Neutrophil (primary cell): ENCODE data around the gene MT1HL1.
"Not testable (repeated sequence)": the region's sequence is repeated elsewhere in the genome, so short reads cannot be mapped to it uniquely, and the experiment has no call there.

Experiments used
- H3K27ac ChIP-seq: fragments of 200-600 bp; sonication (generic); 2 replicates; pipeline ENCODE4 v1.5.1; 2016; ENCODE audit warnings: mild to moderate bottlenecking, moderate library complexity
- H3K27me3 ChIP-seq: fragments of 200-600 bp; sonication (generic); 2 replicates; pipeline ENCODE4 v1.6.0; 2016; ENCODE audit warnings: mild to moderate bottlenecking
- H3K36me3 ChIP-seq: fragments of 200-600 bp; sonication (generic); 2 replicates; pipeline ENCODE4 v1.5.1; 2017
- H3K4me1 ChIP-seq, 2 experiments: fragments of 200-600 bp in 1 of 2; sonication (generic) in 1 of 2; 1 replicate in 1 of 2; 2 replicates in 1 of 2; pipeline versions ENCODE4 v1.5.1 to v1.6.1; 2013 to 2016; ENCODE audit warnings: low read depth in 1 of 2, low read length in 1 of 2, mild to moderate bottlenecking in 1 of 2, moderate library complexity in 1 of 2; ENCODE audit not compliant: control insufficient read depth in 1 of 2, insufficient read depth in 1 of 2
- H3K4me3 ChIP-seq, 2 experiments: fragments of 200-600 bp in 1 of 2; sonication (generic) in 1 of 2; 1 replicate in 1 of 2; 2 replicates in 1 of 2; pipeline ENCODE4 v1.5.1; 2013 to 2016; ENCODE audit warnings: low read depth in 1 of 2, low read length in 1 of 2, mild to moderate bottlenecking in 1 of 2, moderate library complexity in 1 of 2
- H3K9me3 ChIP-seq: fragments of 200-600 bp; sonication (generic); 2 replicates; pipeline ENCODE4 v1.5.1; 2016
- CTCF ChIP-seq: fragments of 200-600 bp; sonication (generic); IDR thresholded peaks from 2 replicates; pipeline ENCODE4 v1.5.1; 2016; ENCODE audit warnings: antibody characterized with exemption

MT1HL1 gene

GRCh38 chr1:236978740-236979139 is 25.5 kb downstream of the MT1HL1 start:
- Histone ChIP-seq H3K4me1 (no peaks in the 10 kb centered on the region), H3K36me3 (no peaks in the 10 kb centered on the region), H3K4me3 (no peak overlapping the region), H3K9me3 (no peaks in the 10 kb centered on the region), H3K27me3 (no peaks in the 10 kb centered on the region), H3K27ac (no peak overlapping the region)
- no peak for TF ChIP-seq CTCF

GRCh38 chr1:236975461-236975860 is 28.8 kb downstream of the MT1HL1 start:
- Histone ChIP-seq H3K4me1 (no peaks in the 10 kb centered on the region), H3K27ac (no peak overlapping the region), H3K4me3 (no peak overlapping the region), H3K36me3 (no peaks in the 10 kb centered on the region), H3K9me3 (no peaks in the 10 kb centered on the region), H3K27me3 (no peaks in the 10 kb centered on the region)
- TF ChIP-seq CTCF, result no peak

GRCh38 chr1:236974025-236974424 is 30.2 kb downstream of the MT1HL1 start:
- not testable (repeated sequence) for H3K36me3 ChIP-seq, H3K27ac ChIP-seq, H3K4me1 ChIP-seq, H3K9me3 ChIP-seq, H3K4me3 ChIP-seq, H3K27me3 ChIP-seq

GRCh38 chr1:236966636-236967035 is 37.6 kb downstream of the MT1HL1 start:
- Histone ChIP-seq H3K4me1 (no peaks in the 10 kb centered on the region), H3K36me3 (no peaks in the 10 kb centered on the region), H3K27me3 (no peaks in the 10 kb centered on the region), H3K9me3 (no peaks in the 10 kb centered on the region), H3K4me3 (no peak overlapping the region), H3K27ac (no peak overlapping the region)
- TF ChIP-seq CTCF, result no peak

- Histone ChIP-seq H3K27me3 (no peaks in the 10 kb centered on the region), H3K4me1 (no peaks in the 10 kb centered on the region), H3K36me3 (no peaks in the 10 kb centered on the region), H3K9me3 (no peaks in the 10 kb centered on the region), H3K27ac (no peak overlapping the region), H3K4me3 (no peak overlapping the region)
- no peak for TF ChIP-seq CTCF
These were observed 40.3 kb downstream of the MT1HL1 start for GRCh38 chr1:236963920-236964319.

GRCh38 chr1:236959112-236959511 is 45.1 kb downstream of the MT1HL1 start:
- TF ChIP-seq CTCF, result no peak
- H3K4me3 ChIP-seq, result no peak overlapping the region
- H3K27ac ChIP-seq, result no peak overlapping the region

More at GRCh38 chr1:236959112-236959511, 45.1 kb downstream of the MT1HL1 start:
- H3K36me3 ChIP-seq, result no peaks in the 10 kb centered on the region
- no peaks in the 10 kb centered on the region for H3K4me1 ChIP-seq
- H3K9me3 ChIP-seq, result no peaks in the 10 kb centered on the region
- H3K27me3 ChIP-seq, result no peaks in the 10 kb centered on the region
